ENCODE data around the gene TMEM220.

Gene TMEM220

DNA sequence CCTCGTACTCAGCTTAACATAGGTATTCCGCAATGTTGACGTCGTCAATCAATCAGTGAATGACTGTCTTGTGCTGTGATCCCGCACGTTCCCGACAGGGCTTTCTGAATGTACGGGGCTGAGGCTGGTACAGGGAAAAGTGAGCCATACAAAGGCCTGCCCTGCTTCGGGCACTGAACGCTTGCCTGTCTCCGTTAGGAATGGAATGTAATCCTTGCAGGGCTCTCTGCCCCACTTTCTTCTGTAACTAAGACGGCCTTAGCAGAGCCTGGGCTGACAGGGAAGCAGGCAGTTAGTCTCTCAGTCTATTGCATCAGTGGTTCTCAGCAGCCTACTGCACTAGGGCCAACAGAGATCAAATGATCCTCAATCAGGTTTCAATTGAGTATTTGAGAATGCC, 56.5 kb downstream of the TMEM220 start:
- DNase-seq (ENCODE audit: low read depth in 1 of 2, low spot score in 1 of 2), result no peak

DNA sequence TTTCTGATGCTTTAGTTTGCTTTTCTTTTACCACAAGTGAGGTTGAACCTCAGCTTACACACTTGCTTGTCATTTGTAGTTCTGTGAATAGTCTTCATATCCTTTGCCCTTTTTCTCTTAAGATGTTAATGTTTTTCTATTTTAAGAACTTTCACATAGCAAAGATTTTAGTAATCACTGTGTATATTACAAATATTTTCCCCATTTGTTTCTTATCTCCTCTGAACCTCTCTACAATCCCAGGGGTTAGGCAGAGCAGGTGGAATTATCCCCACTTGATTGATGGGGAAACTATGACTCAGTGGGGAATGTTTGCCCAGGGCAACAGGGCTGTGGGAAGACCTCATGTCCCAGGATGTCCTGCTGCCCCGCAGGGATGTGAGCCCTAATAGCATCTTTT, 61.0 kb downstream of the TMEM220 start:
- no peak for DNase-seq (ENCODE audit: low read depth in 1 of 2, low spot score in 1 of 2)

DNA sequence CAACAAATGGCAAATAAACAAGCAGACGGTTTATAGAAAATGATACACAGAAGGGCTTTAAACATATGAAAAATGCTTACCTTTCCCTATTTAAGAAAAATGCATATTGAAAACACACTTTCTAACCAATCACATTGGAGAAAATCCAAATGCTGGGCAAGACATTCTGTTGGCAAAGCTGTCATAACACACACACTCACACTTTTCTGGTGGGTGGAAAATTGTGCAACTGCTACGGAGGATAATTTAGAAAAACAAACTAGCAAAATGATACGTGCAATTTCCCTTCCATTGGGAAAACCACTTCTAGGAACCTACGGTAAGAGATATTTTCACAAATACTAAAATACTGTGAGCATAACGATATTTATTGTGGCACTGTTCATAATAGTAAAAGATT, 62.9 kb downstream of the TMEM220 start:
- DNase-seq (ENCODE audit: low read depth in 1 of 2, low spot score in 1 of 2), result no peak

- DNase-seq (ENCODE audit: low read depth in 1 of 2, low spot score in 1 of 2), result no peak
These were observed 65.3 kb downstream of the TMEM220 start for GRCh38 chr17:10664571-10664970.
